Astrocyte (in vitro differentiated cells and primary cell): ENCODE data around the gene ALOX5. TPM values are rescaled to one million over a fixed set of nuclear protein-coding genes. Genes with fewer than 3 reads are reported as not detected.

Experiments
- DNase-seq: peaks from one replicate; pipeline ENCODE4 v3.0.0-alpha.2; 2010; ENCODE audit warnings: low read depth
- FAIRE-seq: peaks from 2 replicates; lab custom pipeline; 2011; peaks lifted over from hg19 to GRCh38; lab: Jason Lieb, UNC
- H2AFZ ChIP-seq: 2 replicates; pipeline ENCODE4 v1.6.0; 2012; ENCODE audit warnings: low read depth, low read length, inconsistent platforms
- H3K27ac ChIP-seq: 2 replicates; pipeline ENCODE4 v1.5.1; 2011; ENCODE audit warnings: low read depth, low read length, inconsistent platforms
- H3K27me3 ChIP-seq: 2 replicates; pipeline ENCODE4 v1.6.0; 2011; ENCODE audit warnings: low read length, inconsistent platforms; ENCODE audit not compliant: insufficient read depth
- H3K36me3 ChIP-seq: 2 replicates; pipeline ENCODE4 v1.5.1; 2011; ENCODE audit warnings: low read length, inconsistent platforms; ENCODE audit not compliant: insufficient read depth
- H3K4me1 ChIP-seq: 2 replicates; pipeline ENCODE4 v1.5.1; 2011; ENCODE audit warnings: low read length, inconsistent platforms; ENCODE audit not compliant: insufficient read depth
- H3K4me2 ChIP-seq: 2 replicates; pipeline ENCODE4 v1.6.0; 2012; ENCODE audit warnings: low read length, inconsistent platforms
- H3K4me3 ChIP-seq: 2 replicates; pipeline ENCODE4 v1.5.1; 2011; ENCODE audit warnings: low read depth, mild to moderate bottlenecking, low read length, inconsistent platforms; ENCODE audit not compliant: insufficient read depth
- H3K79me2 ChIP-seq: 2 replicates; pipeline ENCODE4 v1.6.0; 2012; ENCODE audit warnings: mild to moderate bottlenecking, low read length, inconsistent platforms; ENCODE audit not compliant: insufficient read depth
- H3K9ac ChIP-seq: 2 replicates; pipeline ENCODE4 v1.6.0; 2012; ENCODE audit warnings: mild to moderate bottlenecking, low read length, inconsistent platforms
- H3K9me3 ChIP-seq: 2 replicates; pipeline ENCODE4 v1.5.1; 2012; ENCODE audit warnings: low read depth, mild to moderate bottlenecking, low read length, inconsistent platforms; ENCODE audit not compliant: insufficient read depth
- H4K20me1 ChIP-seq: 2 replicates; pipeline ENCODE4 v1.6.0; 2012; ENCODE audit warnings: low read length, inconsistent platforms; ENCODE audit not compliant: insufficient read depth
- H3K27ac Mint-ChIP-seq: one replicate; pipeline ENCODE4 v1.8.0; 2021; ENCODE audit warnings: mild to moderate bottlenecking, mixed read lengths; ENCODE audit not compliant: unreplicated experiment
- H3K27me3 Mint-ChIP-seq: one replicate; pipeline ENCODE4 v1.8.0; 2021; ENCODE audit warnings: low read depth, mixed read lengths; ENCODE audit not compliant: unreplicated experiment
- H3K36me3 Mint-ChIP-seq: one replicate; pipeline ENCODE4 v1.8.0; 2021; ENCODE audit warnings: low read depth, mixed read lengths; ENCODE audit not compliant: unreplicated experiment
- H3K4me1 Mint-ChIP-seq: one replicate; pipeline ENCODE4 v1.8.0; 2021; ENCODE audit warnings: low read depth, mixed read lengths; ENCODE audit not compliant: unreplicated experiment
- H3K4me3 Mint-ChIP-seq: one replicate; pipeline ENCODE4 v1.8.0; 2021; ENCODE audit warnings: mild to moderate bottlenecking, moderate library complexity, mixed read lengths; ENCODE audit not compliant: unreplicated experiment
- H3K9me3 Mint-ChIP-seq: one replicate; pipeline ENCODE4 v1.8.0; 2021; ENCODE audit warnings: mild to moderate bottlenecking, mixed read lengths; ENCODE audit not compliant: unreplicated experiment
- EZH2 ChIP-seq: IDR thresholded peaks from 2 replicates; pipeline ENCODE4 v1.6.1; 2012; ENCODE audit warnings: mild to moderate bottlenecking, low read length, inconsistent platforms; ENCODE audit not compliant: insufficient read depth
- total RNA-seq: library from RNA; stranded (reverse); gene quantifications from 2 replicates; pipeline ENCODE4 v1.2.1, GENCODE V29; 2021
- TF ChIP-seq, protein P1 (sequence below): IDR thresholded peaks from 2 replicates; pipeline ENCODE4 v1.5.1; 2011; ENCODE audit warnings: low read depth, mild to moderate bottlenecking, inconsistent platforms, low read length, moderate library complexity; ENCODE audit not compliant: insufficient read depth

The ALOX5 gene
- total RNA-seq, 1 donor from 2014 or later = 1.0 TPM

DNA sequence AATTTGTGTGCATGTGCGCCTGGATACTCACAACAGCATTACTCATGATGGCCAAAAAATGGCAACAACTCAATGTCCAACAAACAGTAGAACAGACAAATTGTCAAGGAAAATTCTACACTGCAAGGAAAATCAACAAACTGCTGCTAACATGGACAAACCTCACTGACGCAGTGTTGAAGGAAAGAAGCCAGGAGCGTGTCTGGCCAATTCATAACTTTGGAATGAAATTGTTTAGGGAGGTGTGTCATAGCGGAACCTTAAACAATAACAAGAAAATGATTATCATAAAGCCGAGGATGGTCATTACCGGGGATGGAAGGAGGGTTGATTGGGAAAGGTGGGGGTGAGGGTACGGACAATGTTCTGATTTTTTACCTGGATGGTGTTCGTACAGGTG, 29.1 kb downstream of the ALOX5 start:
- no peak overlapping the region for H3K4me3 ChIP-seq
- Mint-ChIP-seq H3K4me1 (no peaks in the 10 kb centered on the region), H3K27me3 (peaks cover 10% of the 10 kb centered on the region), H3K27ac (no peak overlapping the region), H3K9me3 (no peaks in the 10 kb centered on the region), H3K4me3 (no peak overlapping the region), H3K36me3 (no peaks in the 10 kb centered on the region)
- no peak for TF ChIP-seq EZH2
- TF ChIP-seq, protein P1, sequence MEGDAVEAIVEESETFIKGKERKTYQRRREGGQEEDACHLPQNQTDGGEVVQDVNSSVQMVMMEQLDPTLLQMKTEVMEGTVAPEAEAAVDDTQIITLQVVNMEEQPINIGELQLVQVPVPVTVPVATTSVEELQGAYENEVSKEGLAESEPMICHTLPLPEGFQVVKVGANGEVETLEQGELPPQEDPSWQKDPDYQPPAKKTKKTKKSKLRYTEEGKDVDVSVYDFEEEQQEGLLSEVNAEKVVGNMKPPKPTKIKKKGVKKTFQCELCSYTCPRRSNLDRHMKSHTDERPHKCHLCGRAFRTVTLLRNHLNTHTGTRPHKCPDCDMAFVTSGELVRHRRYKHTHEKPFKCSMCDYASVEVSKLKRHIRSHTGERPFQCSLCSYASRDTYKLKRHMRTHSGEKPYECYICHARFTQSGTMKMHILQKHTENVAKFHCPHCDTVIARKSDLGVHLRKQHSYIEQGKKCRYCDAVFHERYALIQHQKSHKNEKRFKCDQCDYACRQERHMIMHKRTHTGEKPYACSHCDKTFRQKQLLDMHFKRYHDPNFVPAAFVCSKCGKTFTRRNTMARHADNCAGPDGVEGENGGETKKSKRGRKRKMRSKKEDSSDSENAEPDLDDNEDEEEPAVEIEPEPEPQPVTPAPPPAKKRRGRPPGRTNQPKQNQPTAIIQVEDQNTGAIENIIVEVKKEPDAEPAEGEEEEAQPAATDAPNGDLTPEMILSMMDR = no peak
- H3K27ac ChIP-seq = no peak overlapping the region
- DNase-seq (peak; percentile 4), FAIRE-seq (no peak)
- H3K9me3 ChIP-seq = no peaks in the 10 kb centered on the region
- H3K4me1 ChIP-seq = no peaks in the 10 kb centered on the region
- H3K4me2 ChIP-seq = no peak overlapping the region
- H3K36me3 ChIP-seq = no peaks in the 10 kb centered on the region
- no peaks in the 10 kb centered on the region for H4K20me1 ChIP-seq
- no peaks in the 10 kb centered on the region for H3K79me2 ChIP-seq
- no peak overlapping the region for H3K9ac ChIP-seq
- H3K27me3 ChIP-seq = no peaks in the 10 kb centered on the region
- H2AFZ ChIP-seq = no peak overlapping the region

- Mint-ChIP-seq H3K4me1 (no peaks in the 10 kb centered on the region), H3K27ac (no peak overlapping the region)
Observed at GRCh38 chr10:45404087-45404769, 30.2 kb downstream of the ALOX5 start.

DNA sequence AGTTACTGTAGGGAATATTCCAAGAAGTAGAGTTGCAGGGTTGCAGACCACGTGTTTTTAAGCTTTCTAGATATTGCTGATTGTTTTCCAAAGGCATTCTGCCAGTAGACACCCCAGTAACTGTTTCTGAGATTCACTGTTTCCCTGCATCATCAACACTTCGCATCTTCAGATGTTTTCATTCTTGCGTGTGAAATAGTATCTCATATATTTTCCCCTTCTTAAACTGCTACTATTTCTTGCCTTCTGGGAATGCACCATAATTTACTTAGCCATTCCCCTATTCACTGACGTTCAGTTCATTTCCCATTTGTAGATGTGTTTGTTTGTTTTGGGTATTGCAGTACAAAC, 30.7 kb downstream of the ALOX5 start:
- Histone ChIP-seq H3K79me2 (no peaks in the 10 kb centered on the region), H3K4me2 (no peak overlapping the region), H3K9me3 (no peaks in the 10 kb centered on the region), H3K27me3 (no peaks in the 10 kb centered on the region), H2AFZ (no peak overlapping the region), H3K4me1 (no peaks in the 10 kb centered on the region), H3K36me3 (no peaks in the 10 kb centered on the region), H3K27ac (no peak overlapping the region), H3K4me3 (no peak overlapping the region), H3K9ac (no peak overlapping the region), H4K20me1 (no peaks in the 10 kb centered on the region)
- no peaks in the 10 kb centered on the region for H3K4me1 Mint-ChIP-seq
- H3K27me3 Mint-ChIP-seq = peaks cover 10% of the 10 kb centered on the region
- DNase-seq = no peak
- no peak overlapping the region for H3K27ac Mint-ChIP-seq
- FAIRE-seq = no peak
- TF ChIP-seq, protein P1 = no peak
- no peak for TF ChIP-seq EZH2
- H3K4me3 Mint-ChIP-seq = no peak overlapping the region
- no peaks in the 10 kb centered on the region for H3K9me3 Mint-ChIP-seq
- H3K36me3 Mint-ChIP-seq = no peaks in the 10 kb centered on the region

More at GRCh38 chr10:45404087-45404769, 30.2 kb downstream of the ALOX5 start:
- Histone ChIP-seq H3K9ac (no peak overlapping the region), H3K79me2 (no peaks in the 10 kb centered on the region), H3K4me2 (no peak overlapping the region), H4K20me1 (no peaks in the 10 kb centered on the region), H3K4me1 (no peaks in the 10 kb centered on the region), H3K27ac (no peak overlapping the region), H3K27me3 (no peaks in the 10 kb centered on the region), H3K36me3 (no peaks in the 10 kb centered on the region), H3K9me3 (no peaks in the 10 kb centered on the region), H3K4me3 (no peak overlapping the region), H2AFZ (no peak overlapping the region)
- H3K4me3 Mint-ChIP-seq = no peak overlapping the region
- no peak for FAIRE-seq
- H3K9me3 Mint-ChIP-seq = no peaks in the 10 kb centered on the region
- TF ChIP-seq EZH2 = no peak
- TF ChIP-seq, protein P1 = no peak
- peaks cover 10% of the 10 kb centered on the region for H3K27me3 Mint-ChIP-seq
- DNase-seq = no peak
- H3K36me3 Mint-ChIP-seq = no peaks in the 10 kb centered on the region
